Upper lobe of left lung (tissue), 6 donors: Measurements from ENCODE around the gene ENTHD1. TPM values are rescaled to one million over a fixed set of nuclear protein-coding genes. Genes with fewer than 3 reads are reported as not detected.

ENCODE experiments used
- ATAC-seq, 2 donors: fragments of 200-7000 bp; cut with Tn5 transposase; one replicate each; pipeline ENCODE4 v1.9.1; 2022; ENCODE audit warnings: mild to moderate bottlenecking in 2 of 2, moderate library complexity in 2 of 2; ENCODE audit not compliant: low FRiP score in 2 of 2
- DNase-seq, 2 donors: peaks; one replicate each; pipeline ENCODE4 v3.0.0-alpha.2; 2019 to 2020
- H3K27ac ChIP-seq, 4 donors: fragments of 200-600 bp; sonication (generic); one replicate each; pipeline ENCODE4 v1.5.1; 2016 to 2019
- H3K27me3 ChIP-seq, 4 donors: fragments of 200-600 bp; sonication (generic); one replicate each; pipeline ENCODE4 v1.5.1; 2017 to 2019
- H3K36me3 ChIP-seq, 4 donors: fragments of 200-600 bp; sonication (generic); one replicate each; pipeline ENCODE4 v1.5.1; 2016 to 2019
- H3K4me1 ChIP-seq, 4 donors: fragments of 200-600 bp; sonication (generic); one replicate each; pipeline ENCODE4 v1.5.1; 2018 to 2019
- H3K4me3 ChIP-seq, 4 donors: fragments of 200-600 bp; sonication (generic); one replicate each; pipeline ENCODE4 v1.5.1; 2017 to 2019; ENCODE audit warnings: mild to moderate bottlenecking in 2 of 4, moderate library complexity in 1 of 4
- H3K9me3 ChIP-seq, 4 donors: fragments of 200-600 bp; sonication (generic); one replicate each; pipeline ENCODE4 v1.5.1; 2018 to 2019
- EP300 ChIP-seq, 4 donors: sonication (generic); formaldehyde crosslinking; IDR thresholded peaks; one replicate each; pipeline ENCODE4 v1.5.1; 2017; ENCODE audit warnings: antibody characterized with exemption in 4 of 4, control low read depth in 2 of 4
- POLR2A ChIP-seq, 4 donors: fragments of 450-650 bp; IDR thresholded peaks; one replicate each; pipeline ENCODE4 v1.5.1; 2016 to 2017; ENCODE audit warnings: antibody characterized with exemption in 4 of 4, mild to moderate bottlenecking in 2 of 4
- POLR2AphosphoS5 ChIP-seq, 2 donors: sonication (generic); formaldehyde crosslinking; IDR thresholded peaks; one replicate each; pipeline ENCODE4 v1.5.1; 2017; ENCODE audit warnings: antibody characterized with exemption in 2 of 2
- WGBS, 2 donors: methylation state at CpG; one replicate each; pipeline ENCODE4 v1.1.5; 2017 to 2018; 5-methylcytosine and 5-hydroxymethylcytosine counted together
- total RNA-seq, 6 donors: library from RNA; depleted of rRNA in 4 of 6; stranded (reverse); fragments of >200 nt in 4 of 6; gene quantifications; one replicate each; pipeline versions ENCODE4 v1.1.0 to v1.2.1, GENCODE V29; 2016 to 2021
- TF ChIP-seq, protein P1 (sequence below), 6 experiments: fragments of 450-650 bp in 4 of 6; fragments of 200-600 bp in 2 of 6; sonication (generic) in 2 of 6; IDR thresholded peaks; one replicate each; pipeline ENCODE4 v1.5.1; 2016 to 2019; ENCODE audit warnings: antibody characterized with exemption in 6 of 6
- donor health status: DM: no; HTN: no; CAD: no; lungs with moderate emphysema.
- donor health status: DM: no; HTN: yes; CAD: no; lungs with severe emphysema.

The ENTHD1 gene
- total RNA-seq, 6 donors from 2014 or later, result 0.09 TPM; not detected in 5

DNA sequence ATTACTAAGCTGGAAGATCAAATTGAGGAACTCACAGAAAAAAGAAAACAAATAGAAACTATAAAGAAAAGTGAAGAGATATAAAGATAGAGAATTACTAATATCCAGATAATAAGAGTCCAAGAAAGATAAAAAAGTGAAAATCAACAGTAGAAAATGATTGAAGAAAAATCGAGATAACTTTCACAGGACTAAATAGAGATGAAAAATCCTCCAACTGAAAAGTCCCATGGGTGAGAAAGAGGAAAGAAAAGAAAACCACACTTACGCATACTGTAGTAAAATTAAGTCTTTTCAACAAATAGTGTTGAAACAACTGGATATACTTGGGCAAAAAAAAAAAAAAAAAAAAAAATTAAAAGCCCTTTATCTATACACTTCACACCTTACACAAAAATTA is 60.0 kb downstream of the ENTHD1 start:
- DNase-seq (no peak), ATAC-seq (no peak)
- WGBS, 2 donors, result 70 to 73% methylated on average over 2 of the region's 2 CpGs
- TF ChIP-seq EP300 (IDR thresholded peaks at IDR 0.05) (no peak), POLR2AphosphoS5 (IDR thresholded peaks at IDR 0.05) (no peak), POLR2A (IDR thresholded peaks at IDR 0.05) (no peak)
- TF ChIP-seq, protein P1, sequence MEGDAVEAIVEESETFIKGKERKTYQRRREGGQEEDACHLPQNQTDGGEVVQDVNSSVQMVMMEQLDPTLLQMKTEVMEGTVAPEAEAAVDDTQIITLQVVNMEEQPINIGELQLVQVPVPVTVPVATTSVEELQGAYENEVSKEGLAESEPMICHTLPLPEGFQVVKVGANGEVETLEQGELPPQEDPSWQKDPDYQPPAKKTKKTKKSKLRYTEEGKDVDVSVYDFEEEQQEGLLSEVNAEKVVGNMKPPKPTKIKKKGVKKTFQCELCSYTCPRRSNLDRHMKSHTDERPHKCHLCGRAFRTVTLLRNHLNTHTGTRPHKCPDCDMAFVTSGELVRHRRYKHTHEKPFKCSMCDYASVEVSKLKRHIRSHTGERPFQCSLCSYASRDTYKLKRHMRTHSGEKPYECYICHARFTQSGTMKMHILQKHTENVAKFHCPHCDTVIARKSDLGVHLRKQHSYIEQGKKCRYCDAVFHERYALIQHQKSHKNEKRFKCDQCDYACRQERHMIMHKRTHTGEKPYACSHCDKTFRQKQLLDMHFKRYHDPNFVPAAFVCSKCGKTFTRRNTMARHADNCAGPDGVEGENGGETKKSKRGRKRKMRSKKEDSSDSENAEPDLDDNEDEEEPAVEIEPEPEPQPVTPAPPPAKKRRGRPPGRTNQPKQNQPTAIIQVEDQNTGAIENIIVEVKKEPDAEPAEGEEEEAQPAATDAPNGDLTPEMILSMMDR (IDR thresholded peaks at IDR 0.05), result no peak
- Histone ChIP-seq H3K27me3 (no peaks in the 10 kb centered on the region), H3K4me3 (no peak overlapping the region), H3K27ac (no peak overlapping the region), H3K36me3 (no peaks in the 10 kb centered on the region), H3K4me1 (no peaks in the 10 kb centered on the region), H3K9me3 (no peaks in the 10 kb centered on the region)

DNA sequence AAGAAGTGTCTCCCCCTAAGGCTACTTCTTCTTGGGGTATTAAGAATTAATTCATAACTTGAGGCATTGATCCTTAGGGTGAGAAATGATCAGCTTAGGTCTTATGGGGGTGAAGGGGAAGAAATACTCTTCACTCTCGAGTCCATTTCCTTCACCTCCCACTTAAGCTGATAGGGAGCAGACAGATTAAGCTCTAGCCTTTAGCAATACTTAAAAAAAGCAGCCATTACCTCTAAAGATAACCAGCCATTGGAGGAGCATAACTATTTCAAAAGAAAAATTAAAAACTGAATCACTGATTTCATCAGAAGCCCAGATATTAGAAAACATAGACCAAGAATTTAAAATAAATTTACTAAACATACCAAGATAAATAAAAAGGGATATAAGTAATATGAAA is 60.5 kb downstream of the ENTHD1 start:
- H3K4me3 ChIP-seq, result no peak overlapping the region
- WGBS, 2 donors, result 0% methylated on average over 1 of the region's 1 CpG
- no peaks in the 10 kb centered on the region for H3K9me3 ChIP-seq
- H3K27me3 ChIP-seq, result no peaks in the 10 kb centered on the region
- ATAC-seq (no peak), DNase-seq (no peak)
- no peak overlapping the region for H3K27ac ChIP-seq
- H3K36me3 ChIP-seq, result no peaks in the 10 kb centered on the region
- TF ChIP-seq EP300 (IDR thresholded peaks at IDR 0.05), result no peak
- no peak for TF ChIP-seq POLR2AphosphoS5 (IDR thresholded peaks at IDR 0.05)
- TF ChIP-seq, protein P1 (IDR thresholded peaks at IDR 0.05), result no peak
- TF ChIP-seq POLR2A (IDR thresholded peaks at IDR 0.05), result no peak
- H3K4me1 ChIP-seq, result no peaks in the 10 kb centered on the region

DNA sequence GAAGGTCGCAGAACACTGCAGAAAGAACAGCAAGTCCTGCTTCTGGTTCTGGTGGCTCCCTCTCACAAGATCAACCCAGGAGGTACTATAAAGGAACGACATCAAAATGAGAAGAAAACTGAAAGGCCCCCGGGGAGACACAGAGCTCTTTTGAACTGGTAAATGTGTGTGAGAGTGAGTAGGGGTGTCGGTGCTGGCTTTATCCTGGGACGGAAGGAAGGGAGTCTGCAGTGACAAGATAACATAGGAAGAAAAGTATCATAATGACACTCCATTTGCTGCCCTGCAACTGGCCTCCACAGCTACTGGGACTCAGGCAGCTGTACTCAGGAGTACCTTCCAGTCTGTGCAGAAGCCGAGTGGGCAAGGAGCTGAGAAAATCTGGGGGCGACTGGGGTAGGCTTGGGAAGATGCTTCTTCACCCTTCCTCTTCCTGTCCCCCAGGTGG is 60.9 kb downstream of the ENTHD1 start:
- H3K27me3 ChIP-seq, result no peaks in the 10 kb centered on the region
- ATAC-seq, result no peak
- no peaks in the 10 kb centered on the region for H3K36me3 ChIP-seq
- no peak overlapping the region for H3K4me3 ChIP-seq
- H3K27ac ChIP-seq, result no peak overlapping the region
- no peaks in the 10 kb centered on the region for H3K9me3 ChIP-seq
- TF ChIP-seq EP300 (IDR thresholded peaks at IDR 0.05), result no peak
- TF ChIP-seq POLR2AphosphoS5 (IDR thresholded peaks at IDR 0.05), result no peak
- no peak for TF ChIP-seq POLR2A (IDR thresholded peaks at IDR 0.05)
- TF ChIP-seq, protein P1 (IDR thresholded peaks at IDR 0.05), result no peak
- no peaks in the 10 kb centered on the region for H3K4me1 ChIP-seq
- WGBS, 2 donors, result 38 to 48% methylated on average over 7 of the region's 7 CpGs
- no peak for DNase-seq

DNA sequence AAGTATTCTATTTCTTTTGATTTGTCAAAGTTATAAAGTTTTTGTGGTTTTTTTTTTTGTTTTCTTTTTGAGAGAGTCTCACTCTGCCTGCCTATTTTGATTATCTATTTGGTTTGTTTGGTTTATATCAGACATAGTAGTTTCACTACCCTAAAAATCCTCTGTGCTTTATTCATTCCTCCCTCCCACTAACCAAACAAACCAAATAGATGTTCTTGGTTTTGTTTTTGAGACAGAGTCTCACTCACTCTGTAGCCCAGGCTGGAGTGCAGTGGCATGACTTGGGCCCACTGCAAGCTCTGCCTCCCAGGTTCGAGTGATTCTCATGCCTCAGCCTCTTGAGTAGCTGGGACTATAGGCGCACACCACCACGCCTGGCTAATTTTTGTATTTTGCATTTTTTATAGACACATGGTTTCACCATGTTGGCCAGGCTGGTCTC is 67.9 kb downstream of the ENTHD1 start:
- Histone ChIP-seq H3K27me3 (no peaks in the 10 kb centered on the region), H3K4me3 (no peak overlapping the region), H3K4me1 (no peaks in the 10 kb centered on the region), H3K9me3 (no peaks in the 10 kb centered on the region), H3K36me3 (no peaks in the 10 kb centered on the region), H3K27ac (no peak overlapping the region)
- TF ChIP-seq EP300 (IDR thresholded peaks at IDR 0.05) (no peak), POLR2A (IDR thresholded peaks at IDR 0.05) (no peak), POLR2AphosphoS5 (IDR thresholded peaks at IDR 0.05) (no peak)
- TF ChIP-seq, protein P1 (IDR thresholded peaks at IDR 0.05), result no peak
- 85 to 89% methylated on average over 3 of the region's 3 CpGs for WGBS, 2 donors
- ATAC-seq, result no peak
- DNase-seq, result no peak

DNA sequence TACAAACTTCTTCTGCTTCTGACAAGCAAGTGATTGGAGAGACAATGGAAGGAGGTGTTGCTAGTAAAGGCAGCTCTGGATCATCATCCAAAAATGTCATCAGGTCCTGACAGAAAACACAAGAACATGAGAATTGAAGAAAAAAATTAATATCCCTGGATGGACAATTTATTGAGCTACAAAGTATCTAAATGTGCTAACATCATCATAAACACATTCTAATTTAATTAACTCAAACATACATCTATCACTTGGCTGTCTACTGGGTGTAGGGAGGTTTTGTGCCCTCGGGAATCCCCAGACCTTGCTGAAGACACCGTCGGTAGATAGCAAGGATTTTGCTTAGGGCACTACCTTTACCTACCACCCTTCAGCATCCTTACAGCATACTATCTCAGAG is 72.6 kb downstream of the ENTHD1 start:
- ATAC-seq (no peak), DNase-seq (no peak)
- no peaks in the 10 kb centered on the region for H3K9me3 ChIP-seq
- TF ChIP-seq, protein P1 (IDR thresholded peaks at IDR 0.05), result no peak
- TF ChIP-seq POLR2A (IDR thresholded peaks at IDR 0.05) (no peak), EP300 (IDR thresholded peaks at IDR 0.05) (no peak), POLR2AphosphoS5 (IDR thresholded peaks at IDR 0.05) (no peak)
- no peak overlapping the region for H3K27ac ChIP-seq
- no peak overlapping the region for H3K4me3 ChIP-seq
- H3K4me1 ChIP-seq, result no peaks in the 10 kb centered on the region
- no peaks in the 10 kb centered on the region for H3K36me3 ChIP-seq
- no peaks in the 10 kb centered on the region for H3K27me3 ChIP-seq
- 77 to 92% methylated on average over 3 of the region's 3 CpGs for WGBS, 2 donors
